H7 (cell line): ENCODE measurements around the gene TESMIN. TPM values are rescaled to one million over a fixed set of nuclear protein-coding genes. Genes with fewer than 3 reads are reported as not detected.

Source experiments
- DNase-seq: peaks from one replicate; pipeline ENCODE4 v3.0.0; 2012
- H3K27me3 ChIP-seq: 2 replicates; pipeline ENCODE4 v1.6.0; 2011; ENCODE audit warnings: mild to moderate bottlenecking, low read length; ENCODE audit not compliant: control insufficient read depth, insufficient read depth
- H3K36me3 ChIP-seq: replicated peaks from 2 replicates; pipeline ENCODE4 v1.5.1; 2011; ENCODE audit warnings: low read length; ENCODE audit not compliant: control insufficient read depth, insufficient read depth
- H3K4me3 ChIP-seq: 2 replicates; pipeline ENCODE4 v1.5.1; 2011; ENCODE audit warnings: low read depth, mild to moderate bottlenecking, control low read depth, low read length, moderate library complexity; ENCODE audit not compliant: insufficient read depth
- total RNA-seq: library from RNA; depleted of rRNA; stranded (reverse); fragments of >200 nt; shearing (Covaris generic); gene quantifications from 2 replicates; pipeline ENCODE4 v1.2.3, GENCODE V29; 2014; rRNA removed

The TESMIN gene
- total RNA-seq, 1 experiment from 2014 or later = 63.7 TPM

- Histone ChIP-seq H3K27me3 (no peaks in the 10 kb centered on the region), H3K36me3 (no peaks in the 10 kb centered on the region)
- peak; percentile 33 for DNase-seq
These were observed 91.1 kb downstream of the TESMIN start for GRCh38 chr11:68660066-68660810.

GRCh38 chr11:68659158-68659921, 92.0 kb downstream of the TESMIN start:
- DNase-seq = peak; percentile 53
- Histone ChIP-seq H3K36me3 (no peaks in the 10 kb centered on the region), H3K4me3 (no peak overlapping the region), H3K27me3 (no peaks in the 10 kb centered on the region)

More at GRCh38 chr11:68660066-68660810, 91.1 kb downstream of the TESMIN start:
- no peak overlapping the region for H3K4me3 ChIP-seq

DNA sequence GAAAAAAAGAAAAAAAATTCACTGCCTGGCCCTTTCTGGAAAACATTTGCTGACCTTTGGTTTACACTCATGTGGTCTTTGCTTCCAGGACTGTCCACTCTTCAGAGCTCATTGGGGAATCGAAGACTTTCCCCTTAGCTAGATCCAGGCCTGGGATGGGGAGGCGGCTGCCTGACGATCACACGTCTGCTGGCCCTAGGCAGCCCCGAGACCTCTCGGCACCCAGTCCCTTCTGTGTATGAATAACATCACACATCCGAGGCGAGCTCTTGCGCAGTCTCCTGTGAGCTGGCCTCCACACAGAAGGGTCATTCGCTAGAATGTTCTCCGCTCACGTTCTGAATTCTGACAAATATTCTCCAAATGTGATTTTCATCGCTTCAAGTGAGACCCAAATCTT, 92.7 kb downstream of the TESMIN start:
- H3K27me3 ChIP-seq = no peaks in the 10 kb centered on the region
- H3K36me3 ChIP-seq = no peaks in the 10 kb centered on the region
- peak; percentile 43 for DNase-seq
- H3K4me3 ChIP-seq = no peak overlapping the region

DNA sequence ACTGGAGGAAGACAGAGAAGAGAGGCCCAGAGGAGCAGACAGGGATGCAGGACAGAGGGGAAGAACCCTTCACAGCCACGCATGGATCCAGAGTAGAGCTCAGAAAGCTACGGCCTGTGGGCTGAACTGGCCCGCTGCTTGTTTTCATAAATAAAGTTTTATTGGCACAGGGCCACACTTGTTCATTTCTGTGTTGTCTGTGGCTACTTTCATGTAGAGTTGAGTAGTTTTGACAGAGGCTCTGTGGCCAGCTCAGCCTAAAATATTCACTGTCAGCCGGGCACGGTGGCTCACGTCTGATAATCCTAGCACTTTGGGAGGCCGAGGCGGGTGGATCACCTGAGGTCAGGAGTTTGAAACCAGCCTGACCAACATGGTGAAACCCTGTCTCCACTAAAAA, 93.2 kb downstream of the TESMIN start:
- no peak for DNase-seq
- Histone ChIP-seq H3K27me3 (no peaks in the 10 kb centered on the region), H3K4me3 (no peak overlapping the region), H3K36me3 (no peaks in the 10 kb centered on the region)

Other genes with a start within 250 kb of the TESMIN start
- gene GAL, start 67.0 kb downstream of the TESMIN start, total RNA-seq = 192 and 226 TPM in 2 replicates
- 50.0 and 59.0 TPM in 2 replicates for gene CPT1A, start 90.4 kb upstream of the TESMIN start, total RNA-seq
- gene MRPL21, start 152.3 kb upstream of the TESMIN start, total RNA-seq = 70.0 and 108 TPM in 2 replicates
- 19.1 and 22.8 TPM in 2 replicates for gene IGHMBP2, start 152.4 kb upstream of the TESMIN start, total RNA-seq
- gene MRGPRD, start 229.5 kb upstream of the TESMIN start, total RNA-seq = not detected in 2 replicates